HG02870 (cell line): ENCODE data around the gene ECHDC3.

Experiments used
- ATAC-seq: cut with Tn5 transposase; IDR thresholded peaks from one replicate; pipeline ENCODE4 v1.9.1; 2021; ENCODE audit warnings: mild to moderate bottlenecking, moderate library complexity; ENCODE audit not compliant: unreplicated experiment

ECHDC3 gene

DNA sequence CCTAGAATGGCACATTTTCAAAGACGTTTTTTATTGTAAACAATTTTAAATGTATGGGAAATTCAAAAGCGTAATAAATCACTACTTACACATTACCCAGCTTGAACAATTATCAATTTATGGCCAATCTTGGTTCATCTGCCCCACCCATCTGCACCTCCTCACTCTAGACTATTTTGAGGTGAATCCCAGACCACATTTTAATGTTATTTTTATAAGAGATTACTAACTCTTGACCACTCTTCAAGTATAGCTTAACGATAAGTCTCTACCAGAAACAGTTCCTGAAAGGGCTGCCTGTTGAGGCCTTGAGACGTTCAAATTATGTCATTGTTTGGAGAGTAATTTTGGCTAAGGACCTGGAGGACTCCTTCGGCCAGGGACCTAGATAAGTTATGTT lies 33.2 kb downstream of the ECHDC3 start:
- no peak for ATAC-seq

DNA sequence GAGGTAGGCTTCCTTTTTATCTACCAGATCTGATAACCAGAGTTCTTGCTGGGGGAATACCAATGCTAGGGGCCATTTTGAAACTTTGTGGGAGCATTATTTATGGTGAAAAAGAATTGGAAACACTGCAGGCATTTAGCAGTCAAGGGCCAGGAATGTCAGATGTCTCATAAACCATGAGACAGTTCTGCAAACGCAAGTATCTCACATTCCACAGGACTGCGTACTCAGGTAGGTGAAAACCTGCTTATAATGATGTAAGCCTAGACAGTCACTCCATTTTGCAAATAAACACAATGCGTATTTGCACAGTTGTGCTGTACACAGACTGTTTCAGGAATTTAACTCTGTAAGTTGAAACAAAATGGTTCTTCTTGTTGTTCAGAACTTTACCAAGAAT lies 33.9 kb downstream of the ECHDC3 start:
- no peak for ATAC-seq

DNA sequence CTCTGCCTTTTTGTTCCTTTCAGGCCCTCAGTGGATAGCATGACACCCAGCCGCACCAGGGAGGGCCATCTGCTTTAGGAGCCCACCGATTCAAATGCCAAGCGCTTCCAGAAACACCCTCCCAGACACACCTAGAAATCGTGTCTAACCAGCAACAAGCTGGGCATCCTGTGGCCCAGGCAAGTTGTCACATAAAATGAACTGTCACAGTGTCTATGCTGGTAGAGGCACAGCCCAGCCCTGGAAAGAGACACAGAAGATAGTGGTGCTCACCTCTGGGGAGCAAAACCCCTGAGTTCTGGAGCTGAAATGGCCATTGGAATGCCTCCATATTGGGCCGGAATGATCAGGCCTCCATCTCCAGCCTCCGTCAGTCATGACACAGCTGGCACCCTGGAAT lies 38.9 kb downstream of the ECHDC3 start:
- ATAC-seq = no peak

DNA sequence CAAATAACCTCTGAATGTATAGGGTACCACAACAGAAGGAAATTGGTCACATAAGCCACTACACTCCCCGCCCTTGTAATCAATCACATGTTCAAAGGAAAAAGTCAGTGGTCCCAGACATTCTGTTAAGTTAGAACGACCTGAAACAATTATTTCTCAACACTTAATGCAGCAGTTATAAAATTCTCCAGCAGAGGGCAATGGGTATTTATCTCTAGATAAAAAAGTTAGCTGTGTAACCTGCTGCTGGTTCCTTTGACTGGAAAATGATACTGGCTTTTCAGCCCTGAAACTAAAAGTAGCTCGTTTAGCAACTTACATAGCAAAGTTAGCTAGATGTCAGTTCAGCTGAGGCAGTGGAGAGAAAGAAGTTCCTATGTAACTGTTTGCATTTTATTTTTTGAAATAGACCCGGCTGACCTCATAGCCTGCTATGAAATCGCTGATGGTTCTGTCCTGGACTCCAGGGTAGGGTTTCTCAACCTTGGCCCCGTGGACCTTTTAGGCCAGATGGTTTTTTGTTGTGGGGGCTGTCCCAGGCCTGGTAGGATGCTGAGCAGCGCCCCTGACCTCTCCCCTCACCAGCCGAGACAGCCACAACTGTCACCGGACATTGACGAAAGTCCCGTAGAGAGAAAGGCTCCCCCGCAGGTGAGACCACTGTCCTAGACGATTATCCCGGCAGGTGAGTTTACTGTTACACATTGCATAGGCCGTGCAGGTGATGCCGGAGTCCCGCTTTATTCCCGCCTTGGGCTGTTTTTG lies 40.8 kb downstream of the ECHDC3 start:
- no peak for ATAC-seq

DNA sequence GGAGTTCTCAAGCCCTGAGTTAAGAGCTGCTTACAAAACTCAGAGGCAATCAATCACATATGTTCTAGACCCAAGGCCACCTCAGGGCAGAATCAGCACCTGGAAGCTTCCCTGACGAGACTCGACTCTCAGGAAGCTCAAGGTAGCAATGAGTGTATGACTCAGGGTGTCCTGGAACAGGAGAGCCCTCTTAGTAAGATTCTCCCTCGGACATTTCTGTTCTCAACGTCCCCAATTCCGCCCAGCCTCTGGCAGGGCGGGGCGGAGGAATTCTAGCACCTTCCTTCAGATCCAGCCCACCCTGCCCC lies 41.3 kb downstream of the ECHDC3 start:
- no peak for ATAC-seq

DNA sequence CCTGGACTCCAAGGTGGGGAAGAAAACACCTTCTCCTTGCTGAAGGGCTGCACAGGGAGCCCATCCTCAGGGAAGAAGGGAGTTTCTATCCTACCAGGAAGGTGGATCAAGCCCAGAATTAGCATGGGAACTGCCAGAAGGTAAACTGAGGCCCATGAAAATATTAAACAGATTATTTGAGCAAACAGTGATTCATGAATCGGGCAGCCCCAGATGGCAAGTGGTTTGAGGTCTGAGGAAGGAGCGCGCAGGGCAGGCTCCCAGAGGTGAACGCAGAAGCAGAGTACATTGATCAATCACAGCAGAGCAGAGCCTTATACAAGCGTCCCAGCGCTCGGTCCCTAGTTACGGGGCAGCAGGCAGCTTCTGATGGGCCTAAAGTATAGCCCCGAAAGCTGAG lies 45.2 kb downstream of the ECHDC3 start:
- ATAC-seq = no peak

DNA sequence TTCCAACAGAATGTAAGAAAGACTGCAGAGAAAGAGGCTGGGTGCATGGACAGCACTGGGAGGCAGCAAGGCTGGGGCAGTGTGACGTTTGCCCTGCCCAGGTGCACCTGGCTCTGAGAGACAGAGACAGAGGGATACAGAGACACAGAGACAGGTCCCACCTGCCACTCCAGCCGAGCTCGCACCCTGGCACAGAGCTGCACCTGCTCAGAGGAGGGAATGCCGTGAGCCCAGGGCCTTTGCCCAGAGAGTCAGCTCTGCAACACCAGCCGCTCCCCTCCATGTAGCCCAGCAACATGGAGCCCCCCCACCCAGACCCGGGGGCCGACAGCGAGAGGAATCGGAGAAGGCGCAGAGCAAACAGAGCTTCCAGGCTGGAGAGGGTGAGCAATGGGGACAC lies 45.7 kb downstream of the ECHDC3 start:
- no peak for ATAC-seq

DNA sequence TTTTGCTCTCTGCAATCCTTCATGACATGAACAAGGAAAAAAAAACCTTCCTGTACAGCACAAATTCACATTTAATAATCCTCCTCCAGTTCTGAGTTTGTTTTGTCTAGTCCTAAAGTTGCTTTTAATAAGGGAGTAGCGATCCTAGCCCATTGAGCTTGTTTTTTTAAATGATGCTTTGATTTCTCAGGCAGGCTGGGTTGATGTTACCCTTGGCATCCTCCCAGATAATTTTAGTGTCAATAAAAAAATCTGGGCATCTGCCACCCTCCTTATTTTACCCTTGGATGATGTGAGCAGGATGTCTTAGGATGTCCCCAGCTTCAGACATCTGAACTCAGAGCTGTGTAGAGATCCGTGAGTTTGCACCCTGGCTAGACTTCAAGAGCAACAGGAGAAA lies 47.1 kb downstream of the ECHDC3 start:
- ATAC-seq = no peak

DNA sequence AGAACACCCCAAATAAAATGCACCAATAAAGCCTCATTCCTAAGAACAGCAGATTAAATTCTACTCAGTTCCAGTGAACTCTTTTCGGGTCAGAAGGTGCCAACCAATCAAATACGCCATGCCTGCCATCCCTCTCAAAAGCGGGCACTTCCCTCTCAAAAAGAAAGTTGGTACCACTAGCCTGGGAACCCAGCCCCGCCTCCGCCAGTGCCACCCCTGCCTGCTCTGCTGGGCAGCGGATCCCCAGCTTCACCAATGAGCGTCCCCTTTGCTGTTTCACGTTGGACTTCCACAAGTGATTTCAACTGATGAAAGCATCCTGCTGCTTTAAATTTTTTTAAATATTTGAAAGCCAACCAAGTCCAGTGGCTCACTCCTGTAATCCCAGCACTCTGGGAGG lies 47.8 kb downstream of the ECHDC3 start:
- ATAC-seq = no peak

DNA sequence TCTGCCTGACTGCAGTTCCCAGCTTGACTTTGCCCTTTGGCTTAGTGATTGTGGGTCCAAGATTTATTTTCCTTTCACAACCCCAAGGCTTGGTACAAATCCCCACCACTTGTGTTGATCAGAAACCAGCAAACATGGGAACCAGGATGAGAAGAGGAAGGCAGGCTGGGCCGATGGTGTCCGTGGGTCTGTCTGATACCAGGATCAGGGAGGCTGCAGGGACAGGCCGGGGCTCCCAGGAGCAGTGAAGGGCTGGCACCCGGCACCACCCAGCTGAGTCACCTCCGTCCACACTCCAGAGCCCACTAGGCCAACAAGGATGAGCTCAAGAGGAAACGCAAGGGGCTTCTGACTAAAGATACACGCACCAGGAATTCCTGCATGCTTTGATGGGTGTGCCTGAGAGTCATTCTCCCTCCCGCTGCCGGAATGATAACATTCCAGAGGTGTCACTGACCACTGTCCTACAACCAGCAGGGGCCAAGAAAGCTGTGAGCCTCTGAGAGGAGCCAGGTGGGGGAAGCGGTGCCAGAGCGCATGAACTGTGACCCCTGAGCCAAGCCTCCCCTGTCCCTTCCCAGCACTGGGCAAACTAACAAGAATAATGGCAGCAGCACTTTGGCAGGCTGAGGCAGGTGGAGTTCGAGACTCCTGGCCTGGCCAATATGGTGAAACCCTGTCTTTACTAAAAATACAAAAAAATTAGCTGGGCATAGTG lies 51.7 kb downstream of the ECHDC3 start:
- ATAC-seq = no peak

DNA sequence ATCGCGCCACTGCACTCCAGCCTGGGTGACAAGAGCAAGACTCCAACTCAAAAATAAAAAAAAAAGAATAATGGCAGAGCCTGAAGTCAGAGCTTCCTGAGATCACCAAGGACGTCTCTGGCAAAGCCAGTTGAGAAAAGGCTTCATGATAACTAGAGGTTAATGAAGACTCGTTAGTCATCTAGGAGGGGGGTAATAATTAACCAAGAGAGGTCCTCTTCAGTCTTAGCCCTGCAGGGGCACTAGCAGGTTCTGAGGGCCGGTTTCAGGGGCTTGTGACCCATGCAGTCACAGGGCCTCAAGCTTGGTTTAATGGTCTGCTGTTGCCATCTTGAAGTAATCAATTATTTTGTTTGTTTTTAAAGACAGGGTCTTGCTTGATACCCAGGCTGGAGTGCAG lies 52.4 kb downstream of the ECHDC3 start:
- no peak for ATAC-seq

DNA sequence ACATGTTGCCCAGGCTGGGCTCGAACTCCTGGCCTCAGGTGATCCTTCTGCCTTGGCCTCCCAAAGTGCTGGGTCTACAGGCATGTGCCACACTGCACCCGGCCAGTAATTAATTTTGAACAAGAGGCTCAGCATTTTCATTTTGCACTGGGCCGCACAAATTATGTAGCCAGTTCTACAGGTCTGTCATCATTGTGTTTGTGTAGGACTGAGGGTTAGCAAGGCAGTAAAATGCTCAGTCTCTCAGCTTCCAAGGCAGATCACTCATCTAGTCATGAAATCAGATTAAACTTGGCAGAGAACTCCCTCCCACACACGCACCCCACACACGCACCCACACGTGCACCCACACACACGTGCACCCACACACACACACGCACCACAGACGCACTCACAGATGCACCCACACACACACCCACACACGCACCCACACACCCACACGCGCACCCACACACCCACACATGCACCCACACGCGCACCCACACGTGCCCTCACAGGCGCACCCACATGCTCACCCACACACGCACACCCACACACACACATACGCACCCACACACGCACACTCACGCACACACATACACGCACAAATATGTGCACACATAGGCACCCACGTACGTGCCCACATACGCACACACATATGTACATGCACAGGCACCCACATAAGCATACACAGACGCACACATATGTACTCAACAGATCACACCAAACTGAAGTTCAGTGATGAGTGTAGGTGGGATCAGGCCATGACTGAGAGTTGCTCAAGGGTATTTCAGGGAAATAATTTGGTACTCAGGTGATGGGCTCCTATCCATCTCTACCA lies 53.1 kb downstream of the ECHDC3 start:
- ATAC-seq = no peak

DNA sequence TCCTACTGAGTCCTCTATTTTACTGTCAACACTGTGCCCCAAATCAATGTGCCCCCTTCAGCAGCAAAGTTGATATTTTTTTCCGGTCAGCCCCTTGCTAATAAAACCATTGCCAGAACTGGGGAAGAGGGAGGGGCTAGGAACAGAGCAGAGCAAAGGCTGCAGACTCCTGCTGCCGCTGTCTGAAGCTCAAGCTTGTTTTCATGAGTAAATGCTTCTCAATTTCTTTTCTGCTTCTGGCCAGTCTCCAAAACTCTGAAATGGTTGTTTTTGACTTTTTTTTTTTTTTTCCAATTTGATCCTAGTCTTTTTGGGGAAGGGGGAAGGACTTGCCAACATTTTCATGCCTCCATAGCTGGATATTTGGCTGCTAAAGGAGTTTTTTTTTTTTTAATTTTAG lies 54.3 kb downstream of the ECHDC3 start:
- ATAC-seq = no peak

DNA sequence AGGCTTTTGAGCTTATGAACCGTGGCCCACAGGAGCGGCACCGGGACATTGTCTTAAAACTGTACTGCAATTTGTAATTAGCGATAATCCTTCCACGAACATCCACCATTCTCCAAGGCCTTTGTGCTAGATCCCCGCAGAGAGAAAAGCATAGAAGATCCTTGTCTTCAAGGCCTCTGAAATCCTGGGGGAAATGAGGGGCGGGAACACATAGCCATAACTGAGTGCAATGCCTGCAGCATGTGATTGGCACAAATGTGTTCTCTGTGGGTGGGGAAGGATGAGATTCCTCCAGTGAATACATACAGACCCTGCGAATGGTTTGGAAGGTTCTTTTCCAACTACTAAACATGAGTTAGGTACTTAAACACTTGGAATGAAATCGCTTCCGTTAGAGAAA lies 55.1 kb downstream of the ECHDC3 start:
- ATAC-seq = no peak

DNA sequence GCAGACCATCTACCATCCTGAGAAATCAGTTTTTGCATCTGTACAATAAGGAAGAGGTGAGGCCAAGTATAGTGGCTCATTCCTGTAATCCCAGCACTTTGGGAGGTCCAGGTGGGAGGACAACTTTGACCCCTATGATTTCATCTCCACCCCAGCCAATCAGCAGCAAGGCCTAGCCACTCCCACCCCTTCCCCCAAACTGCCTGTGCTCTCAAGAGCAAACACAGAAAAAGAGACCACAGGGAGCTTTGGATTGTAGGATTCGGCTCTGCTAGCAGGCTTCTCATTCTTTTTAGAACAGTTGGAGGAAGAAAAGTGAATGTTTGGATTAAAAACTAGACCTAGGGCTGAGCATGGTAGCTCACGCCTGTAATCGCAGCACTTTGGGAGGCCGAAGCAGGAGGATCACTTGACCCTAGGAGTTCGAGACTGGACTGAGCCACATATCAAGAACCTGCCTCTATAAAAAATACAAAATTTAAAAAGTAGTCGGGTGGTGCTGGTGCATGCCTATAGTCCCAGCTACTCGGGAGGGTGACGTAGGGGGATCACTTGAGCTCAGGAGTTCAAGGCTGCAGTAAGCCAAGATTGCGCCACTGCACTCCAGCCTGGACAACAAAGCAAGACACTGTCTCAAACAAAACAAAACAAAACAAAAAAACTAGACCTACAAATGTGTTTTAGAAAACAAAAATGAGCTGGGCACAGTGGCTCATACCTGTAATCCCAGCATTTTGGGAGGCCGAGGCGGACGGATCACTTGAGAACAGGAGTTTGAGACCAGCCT lies 55.9 kb downstream of the ECHDC3 start:
- ATAC-seq = no peak

DNA sequence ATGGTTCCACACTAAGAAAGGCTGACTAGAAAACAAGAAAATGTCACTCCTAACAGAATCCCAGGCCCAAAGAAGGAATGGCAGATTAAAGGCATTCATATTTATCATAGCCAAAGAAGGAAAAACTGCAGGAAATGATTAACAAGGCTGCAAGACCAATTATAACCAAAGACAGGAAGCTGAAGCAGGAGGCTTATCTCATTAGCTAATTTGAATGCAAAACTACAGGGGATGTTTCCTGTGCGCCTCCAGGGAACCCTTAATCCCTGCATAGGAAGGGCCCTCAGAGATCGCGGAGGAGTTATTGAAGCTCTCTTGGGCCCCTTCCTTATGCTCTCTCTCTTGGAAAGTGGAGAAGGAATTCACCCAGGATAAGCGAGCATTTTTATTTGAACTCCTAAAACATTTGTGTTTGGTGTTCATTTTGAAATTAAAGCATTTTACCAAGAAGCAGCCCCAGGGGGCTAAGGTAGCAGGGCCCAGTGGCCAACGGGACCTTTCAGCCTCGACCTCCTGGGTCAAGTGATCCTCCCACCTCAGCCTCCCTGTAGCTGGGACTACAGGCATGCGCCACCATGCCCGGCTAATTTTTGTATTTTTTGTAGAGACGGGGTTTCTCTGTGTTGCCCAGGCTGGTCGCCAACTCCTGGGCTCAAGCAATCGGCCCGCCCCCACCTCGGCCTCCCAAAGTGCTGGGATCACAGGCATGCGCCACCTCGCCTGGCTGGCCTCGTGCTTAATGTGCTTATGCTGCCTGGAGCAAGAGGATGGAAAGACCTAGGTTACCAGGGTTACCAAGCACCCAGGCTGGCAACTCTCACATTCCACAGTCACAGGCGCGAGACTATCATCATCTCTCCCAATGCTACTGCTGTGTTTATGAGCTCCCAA lies 56.9 kb downstream of the ECHDC3 start:
- ATAC-seq = no peak

DNA sequence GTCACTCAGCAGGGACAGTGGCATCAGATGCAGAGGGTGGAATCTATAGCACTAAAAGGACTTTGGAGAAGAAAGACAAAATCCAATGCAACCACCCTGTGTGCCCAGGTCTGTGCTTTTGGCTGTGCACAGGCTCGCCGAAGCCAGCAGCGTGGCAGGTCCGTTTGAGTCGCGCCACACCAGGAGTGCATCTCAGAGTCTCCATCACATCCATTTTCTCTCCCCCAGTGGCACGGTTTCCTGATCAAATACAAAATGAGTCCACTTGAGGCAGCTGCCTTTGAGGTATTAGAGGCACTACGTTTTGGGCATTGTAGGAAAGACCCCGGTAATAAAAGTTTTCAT lies 57.5 kb downstream of the ECHDC3 start:
- ATAC-seq = no peak

DNA sequence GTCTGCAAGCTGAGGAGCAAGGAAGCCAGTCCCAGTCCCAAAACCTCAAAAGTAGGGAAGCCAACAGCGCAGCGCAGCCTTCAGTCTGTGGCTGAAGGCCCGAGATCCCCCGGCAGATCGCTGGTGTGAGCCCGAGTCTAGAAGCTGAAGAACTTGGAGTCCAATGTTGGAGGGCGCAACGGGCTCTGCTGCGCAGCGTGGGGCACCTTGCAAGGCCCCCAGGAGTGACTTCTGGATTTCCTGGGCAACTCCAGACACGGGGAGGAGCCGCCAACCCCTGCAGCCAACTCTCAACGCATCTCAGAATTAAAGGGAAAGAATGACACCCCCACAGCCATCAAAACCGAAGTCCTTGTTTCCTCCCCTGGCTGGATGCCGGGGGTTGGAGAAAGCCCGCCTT lies 62.2 kb downstream of the ECHDC3 start:
- ATAC-seq = no peak

DNA sequence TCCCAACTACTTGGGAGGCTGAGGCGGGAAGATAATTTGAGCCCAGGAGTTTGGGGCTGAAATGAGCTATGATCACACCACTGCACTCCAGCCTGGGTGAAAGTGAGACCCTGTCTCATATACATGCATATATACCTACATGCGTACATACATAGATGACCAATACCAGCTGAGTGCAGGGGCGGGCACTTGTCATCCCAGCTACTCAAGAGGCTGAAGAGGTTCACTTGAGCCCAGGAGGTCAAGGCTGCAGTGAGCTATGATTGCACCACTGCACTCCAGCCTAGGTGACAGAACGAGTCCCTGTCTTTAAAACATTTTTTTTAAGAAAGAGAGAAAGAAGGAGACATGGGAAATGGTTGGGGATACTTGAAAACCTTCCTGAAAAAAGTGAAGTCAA lies 63.6 kb downstream of the ECHDC3 start:
- no peak for ATAC-seq

DNA sequence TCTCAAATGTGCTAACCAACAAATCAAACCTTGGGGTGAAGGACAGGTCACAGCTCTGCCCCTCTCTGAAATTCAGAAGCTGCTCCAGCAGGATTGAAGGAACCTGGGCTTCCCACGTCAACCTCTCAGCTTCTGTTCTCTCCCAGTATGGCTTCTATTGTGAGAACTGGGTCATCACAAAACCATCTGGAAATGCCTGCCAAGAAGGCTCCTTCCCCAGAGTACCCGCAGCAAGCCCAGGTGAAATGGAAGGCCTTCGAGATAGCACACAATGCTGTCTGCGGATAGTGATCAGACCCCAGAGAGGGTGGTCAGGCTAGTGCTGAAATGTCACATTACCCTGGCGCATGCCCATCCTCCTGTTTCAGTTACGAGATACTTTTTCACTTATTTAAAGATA lies 64.5 kb downstream of the ECHDC3 start:
- no peak for ATAC-seq
